Renal cortex interstitium (tissue), 11 donors: ENCODE results near the gene CYP26B1. TPM values are rescaled to one million over a fixed set of nuclear protein-coding genes. Genes with fewer than 3 reads are reported as not detected.

Experiments
- DNase-seq, 11 donors: peaks; one replicate each; pipeline ENCODE4 v3.0.0-alpha.2; 2013; ENCODE audit warnings: low read depth in 9 of 11, low spot score in 4 of 11; ENCODE audit errors: extremely low read depth in 1 of 11
- polyA plus RNA-seq, 3 donors: library from polyadenylated mRNA; unstranded; fragments of 120-200 nt; gene quantifications; one replicate each; pipeline ENCODE4 v1.2.1, GENCODE V29; 2013; ENCODE audit not compliant: insufficient read length in 3 of 3

Gene CYP26B1
- polyA plus RNA-seq, 3 donors, result 13.5 to 32.2 (median 17.5) TPM

DNA sequence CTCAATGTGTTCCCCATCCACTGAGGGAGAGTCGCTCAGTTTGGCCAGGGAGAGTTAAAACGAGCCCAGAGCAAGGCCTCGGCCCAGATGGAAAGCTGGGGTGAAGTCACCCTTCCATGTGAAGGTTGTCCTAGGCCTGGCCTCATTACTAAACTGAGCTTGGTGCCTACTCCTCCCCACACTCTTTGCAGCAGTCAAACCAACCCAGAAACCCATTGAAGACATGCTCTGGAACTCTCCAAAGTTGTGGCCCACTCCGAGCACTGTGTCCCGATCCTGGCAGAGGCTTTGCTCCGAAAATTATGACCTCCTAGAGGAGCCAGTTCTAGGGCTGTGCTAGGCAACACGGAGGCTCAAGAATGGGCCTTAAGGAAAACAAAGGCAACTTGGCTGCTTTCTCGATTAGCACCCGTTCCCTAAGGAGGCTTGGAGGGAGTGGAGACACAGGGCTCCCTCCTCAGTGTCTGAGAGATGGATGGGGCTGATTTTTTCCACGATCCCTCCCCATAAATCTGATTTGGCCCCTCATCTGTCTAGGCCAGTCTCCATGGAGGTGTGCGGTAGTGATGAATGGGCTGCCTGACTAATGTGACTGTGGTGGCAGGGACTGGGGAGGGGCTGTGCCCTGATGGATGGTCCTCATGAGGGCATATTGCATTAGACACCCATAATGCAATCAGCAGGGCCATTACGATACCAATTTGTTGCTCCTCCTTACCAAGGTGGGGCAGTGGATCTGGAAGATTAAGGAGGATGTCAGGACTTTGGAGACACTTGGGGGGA, 11.7 kb upstream of the CYP26B1 start:
- no peak for DNase-seq

GRCh38 chr2:72157871-72158771, 10.5 kb upstream of the CYP26B1 start:
- no peak for DNase-seq

DNA sequence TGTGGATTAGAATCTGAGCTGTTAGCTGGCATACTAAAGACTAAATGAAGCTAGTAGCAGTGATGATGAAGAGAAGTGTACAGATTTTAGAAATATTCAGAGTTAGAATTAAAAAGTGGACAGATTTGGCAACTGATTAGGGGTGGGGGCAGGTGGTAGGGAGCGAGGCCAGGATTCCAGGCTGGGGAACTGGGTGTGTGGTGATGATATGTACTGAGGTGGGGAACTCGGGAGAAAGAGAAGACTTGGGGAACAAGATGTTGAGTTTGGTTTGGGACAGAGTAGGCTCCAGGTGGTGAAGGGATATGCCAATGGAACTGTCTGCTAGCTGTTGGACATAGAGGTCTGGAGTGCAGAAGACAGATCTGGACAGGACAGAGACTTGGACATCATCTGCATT, 9.2 kb upstream of the CYP26B1 start:
- DNase-seq, result no peak

DNA sequence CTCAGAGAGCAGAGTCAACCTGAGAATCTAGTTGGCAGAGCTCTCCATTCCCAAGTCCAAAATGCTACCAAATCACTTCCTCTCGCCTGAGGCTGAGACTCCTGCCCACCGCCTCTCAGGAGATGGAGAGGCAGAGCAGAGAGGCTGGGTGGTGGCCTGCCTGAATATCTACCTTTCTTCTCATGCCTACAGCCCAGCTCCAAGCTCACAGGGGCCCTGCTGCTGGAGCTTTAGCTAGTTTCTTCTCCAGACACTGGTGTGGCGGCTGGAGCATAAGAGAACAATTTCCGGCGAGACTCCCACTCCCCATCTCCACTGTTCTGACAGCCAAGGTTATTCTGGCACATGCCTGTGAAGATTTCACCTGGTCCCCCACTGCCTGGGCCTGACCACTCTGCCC, 8.1 kb upstream of the CYP26B1 start:
- DNase-seq, result no peak

GRCh38 chr2:72155151-72155550, 7.5 kb upstream of the CYP26B1 start:
- no peak for DNase-seq

DNA sequence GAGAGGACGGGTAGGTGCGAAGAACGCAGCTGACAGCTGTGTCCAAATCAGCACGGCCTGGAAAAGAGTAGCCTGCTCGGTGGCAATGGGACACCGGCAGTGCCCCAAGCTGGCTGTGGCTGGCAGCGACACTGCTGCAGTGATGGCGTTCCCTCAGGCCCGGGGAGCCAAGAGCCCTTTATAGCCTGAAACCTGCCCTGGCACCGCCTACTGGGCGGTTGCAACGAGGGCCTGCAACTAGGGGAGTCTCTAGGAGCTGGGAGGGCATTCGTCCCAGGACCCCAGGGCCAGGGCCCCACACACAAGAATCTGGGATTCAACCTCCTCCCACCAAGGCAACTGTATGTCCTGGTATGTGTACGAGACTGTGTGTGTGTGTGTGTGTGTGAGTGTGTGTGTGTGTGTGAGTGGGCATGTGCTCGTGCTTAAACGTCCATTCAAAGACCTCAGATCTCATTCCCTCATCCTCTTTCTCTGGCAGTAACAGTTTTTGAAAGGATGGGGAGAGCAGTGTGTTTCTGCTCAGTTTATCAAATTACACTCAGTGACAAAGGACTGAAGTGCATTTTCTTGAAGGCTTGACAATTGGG, 6.8 kb upstream of the CYP26B1 start:
- DNase-seq, result no peak

- DNase-seq, result no peak
These were observed 6.3 kb upstream of the CYP26B1 start for GRCh38 chr2:72153924-72154323.

- no peak for DNase-seq
These were observed 5.5 kb upstream of the CYP26B1 start for GRCh38 chr2:72153026-72153791.

DNA sequence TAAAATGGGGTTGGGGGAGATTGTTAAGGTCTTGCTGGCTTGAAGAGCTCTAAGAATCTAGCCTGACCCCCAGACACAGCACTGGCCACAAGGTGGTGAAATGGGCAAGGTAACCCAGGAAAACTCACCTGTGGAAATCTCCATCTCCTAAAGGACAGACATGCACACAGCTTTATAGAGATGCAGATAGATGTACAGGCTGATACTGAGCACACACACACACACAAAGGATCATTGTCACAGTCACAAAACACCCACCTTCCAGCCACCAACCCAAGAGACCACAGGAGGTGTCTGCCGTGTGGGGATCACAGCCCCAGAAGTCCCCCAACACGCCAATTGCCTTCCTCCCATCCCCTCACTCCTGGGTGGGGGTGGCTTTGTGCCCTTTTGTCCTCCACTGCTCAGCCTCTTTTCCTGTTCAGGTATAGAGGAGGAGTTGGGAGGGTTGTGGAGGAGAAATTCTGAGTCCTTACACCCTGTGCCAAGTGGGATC, 3.2 kb upstream of the CYP26B1 start:
- no peak for DNase-seq

- DNase-seq, result peak in 9 of 11 donors; percentile 53 to 85 (median 76)
These were observed 2.6 kb upstream of the CYP26B1 start for GRCh38 chr2:72150157-72150860.

DNA sequence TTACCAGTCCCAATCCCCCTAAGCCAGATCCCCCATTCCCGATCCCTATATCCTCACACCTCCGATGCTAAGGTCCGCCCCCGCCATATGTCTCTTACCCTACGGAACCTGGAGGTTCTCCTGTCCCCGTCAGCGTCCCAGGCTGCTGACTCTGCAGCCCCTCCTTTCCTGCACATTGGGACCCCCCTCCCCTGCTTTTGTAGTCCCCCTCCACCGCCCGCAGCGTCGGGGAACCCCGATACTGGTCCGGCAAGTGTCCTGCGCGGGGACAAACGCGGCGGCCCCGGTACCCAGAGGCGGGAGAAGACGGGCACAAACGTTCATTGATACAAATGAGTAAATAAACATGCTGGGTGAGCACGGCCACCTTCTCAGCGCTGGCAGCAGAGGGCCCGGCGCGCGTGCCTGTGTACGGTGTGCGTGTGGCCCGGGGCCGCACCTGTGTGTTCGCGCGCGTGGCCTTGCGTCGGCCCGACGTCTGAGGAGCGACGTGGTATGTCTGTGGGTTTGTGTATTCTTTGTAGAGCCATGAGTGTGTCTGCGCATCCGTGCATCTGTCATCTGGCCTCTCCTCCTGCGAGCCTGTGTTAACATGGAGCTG, 2.0 kb upstream of the CYP26B1 start:
- no peak for DNase-seq

- DNase-seq, result no peak
These were observed 1.3 kb upstream of the CYP26B1 start for GRCh38 chr2:72148837-72149555.

GRCh38 chr2:72148003-72148836, 558 bp upstream of the CYP26B1 start:
- no peak for DNase-seq

- no peak for DNase-seq
These were observed 1.0 kb downstream of the CYP26B1 start for GRCh38 chr2:72146347-72147302.

- DNase-seq, result no peak
These were observed 1.9 kb downstream of the CYP26B1 start for GRCh38 chr2:72145658-72146329.
